Neural progenitor cell (in vitro differentiated cells): ENCODE measurements around the gene PSME3IP1. TPM values are rescaled to one million over a fixed set of nuclear protein-coding genes. Genes with fewer than 3 reads are reported as not detected.
A peak's percentile ranks its signal among the peaks of the same experiment; 100 is the strongest.

ENCODE experiments used
- DNase-seq: peaks from one replicate; pipeline ENCODE4 v3.0.0-alpha.2; 2016; ENCODE audit warnings: low spot score
- H2AFZ ChIP-seq: fragments of 200-600 bp; sonication (generic); replicated peaks from 2 replicates; pipeline ENCODE4 v1.6.1; 2016; ENCODE audit warnings: antibody characterized with exemption
- H3F3A ChIP-seq: fragments of 200-600 bp; sonication (generic); 2 replicates; pipeline ENCODE4 v1.6.1; 2016; ENCODE audit warnings: antibody characterized with exemption, low read depth
- H3K27ac ChIP-seq: fragments of 200-600 bp; sonication (generic); 2 replicates; pipeline ENCODE4 v1.5.1; 2016; ENCODE audit warnings: mild to moderate bottlenecking
- H3K27me3 ChIP-seq: fragments of 200-600 bp; sonication (generic); 2 replicates; pipeline ENCODE4 v1.6.1; 2016; ENCODE audit warnings: mild to moderate bottlenecking, moderate library complexity
- H3K36me3 ChIP-seq: fragments of 200-600 bp; sonication (generic); 2 replicates; pipeline ENCODE4 v1.5.1; 2016
- H3K4me1 ChIP-seq: fragments of 200-600 bp; sonication (generic); 2 replicates; pipeline ENCODE4 v1.6.1; 2016; ENCODE audit warnings: mixed run types
- H3K4me2 ChIP-seq: fragments of 200-600 bp; sonication (generic); 2 replicates; pipeline ENCODE4 v1.6.1; 2016
- H3K4me3 ChIP-seq: fragments of 200-600 bp; sonication (generic); 2 replicates; pipeline ENCODE4 v1.5.1; 2016
- H3K79me2 ChIP-seq: fragments of 200-600 bp; sonication (generic); 2 replicates; pipeline ENCODE4 v1.6.1; 2016; ENCODE audit warnings: low read depth
- H3K9ac ChIP-seq: fragments of 200-600 bp; sonication (generic); 2 replicates; pipeline ENCODE4 v1.6.1; 2016
- H3K9me3 ChIP-seq: fragments of 200-600 bp; sonication (generic); 2 replicates; pipeline ENCODE4 v1.5.1; 2016; ENCODE audit warnings: low read depth
- H4K20me1 ChIP-seq: fragments of 200-600 bp; sonication (generic); 2 replicates; pipeline ENCODE4 v1.6.1; 2016; ENCODE audit warnings: low read depth
- H3K27ac Mint-ChIP-seq: 3 replicates; pipeline ENCODE4 v1.8.0; 2021; ENCODE audit warnings: mixed read lengths
- H3K27me3 Mint-ChIP-seq: 2 replicates; pipeline ENCODE4 v1.8.0; 2022; ENCODE audit warnings: low read depth, mild to moderate bottlenecking, inconsistent platforms, moderate library complexity, mixed read lengths; ENCODE audit not compliant: insufficient read depth
- H3K36me3 Mint-ChIP-seq: 3 replicates; pipeline ENCODE4 v1.8.0; 2021; ENCODE audit warnings: mixed read lengths
- H3K4me1 Mint-ChIP-seq: 3 replicates; pipeline ENCODE4 v1.8.0; 2021; ENCODE audit warnings: mixed read lengths
- H3K4me3 Mint-ChIP-seq: 3 replicates; pipeline ENCODE4 v1.8.0; 2021; ENCODE audit warnings: mild to moderate bottlenecking, moderate library complexity, mixed read lengths
- H3K9me3 Mint-ChIP-seq: 3 replicates; pipeline ENCODE4 v1.8.0; 2020; ENCODE audit warnings: mixed read lengths
- EZH2 ChIP-seq: fragments of 200-600 bp; sonication (generic); IDR thresholded peaks from 2 replicates; pipeline ENCODE4 v1.6.1; 2017; ENCODE audit warnings: antibody characterized with exemption, mild to moderate bottlenecking, moderate library complexity
- EZH2phosphoT487 ChIP-seq: fragments of 200-600 bp; sonication (generic); IDR thresholded peaks from 2 replicates; pipeline ENCODE4 v1.6.1; 2017; ENCODE audit warnings: antibody characterized with exemption
- total RNA-seq: library from RNA; depleted of rRNA; stranded (reverse); fragments of >200 nt; gene quantifications from 2 replicates; pipeline ENCODE4 v1.2.3, GENCODE V29; 2015; ENCODE audit warnings: low replicate concordance
- TF ChIP-seq, protein P1 (sequence below): fragments of 200-600 bp; sonication (generic); IDR thresholded peaks from 2 replicates; pipeline ENCODE4 v1.5.1; 2017; ENCODE audit warnings: antibody characterized with exemption, mild to moderate bottlenecking

PSME3IP1 gene
- total RNA-seq, 1 donor from 2014 or later, result 184 TPM

DNA sequence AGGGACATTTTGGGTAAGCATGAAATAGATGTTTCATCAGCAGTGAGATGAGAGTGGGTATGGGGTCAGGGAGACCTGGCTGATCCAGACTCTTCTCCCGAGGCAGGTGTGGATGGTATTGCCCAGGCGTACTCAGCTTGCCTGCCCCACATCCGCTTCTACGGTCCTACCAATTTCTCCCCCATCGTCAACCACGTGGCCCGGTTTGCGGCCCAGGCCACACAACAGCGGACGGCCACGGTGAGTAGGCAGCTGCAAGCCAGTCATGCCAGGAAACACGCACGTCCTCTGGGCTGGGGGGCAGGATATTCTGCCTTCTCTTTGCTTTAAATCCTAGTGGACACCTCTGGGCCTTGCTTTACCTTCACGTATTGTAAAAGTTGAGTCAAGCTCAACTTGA is 48.8 kb downstream of the PSME3IP1 start:
- Histone ChIP-seq H3K4me1 (peaks cover 17% of the 10 kb centered on the region), H4K20me1 (no peaks in the 10 kb centered on the region)
- H3K9me3 Mint-ChIP-seq, result no peaks in the 10 kb centered on the region

GRCh38 chr16:57134982-57135381 is 50.9 kb downstream of the PSME3IP1 start:
- no peak overlapping the region for H3K4me3 ChIP-seq
- no peaks in the 10 kb centered on the region for H3K79me2 ChIP-seq
- DNase-seq, result no peak
- no peaks in the 10 kb centered on the region for H3K9me3 ChIP-seq
- H2AFZ ChIP-seq, result no peak overlapping the region
- Mint-ChIP-seq H3K4me1 (peaks cover 53% of the 10 kb centered on the region), H3K36me3 (peaks cover 12% of the 10 kb centered on the region), H3K27me3 (peaks cover 2% of the 10 kb centered on the region), H3K4me3 (no peak overlapping the region), H3K27ac (peak overlapping the region; percentile 90), H3K9me3 (no peaks in the 10 kb centered on the region)
- H3K27me3 ChIP-seq, result no peaks in the 10 kb centered on the region
- H3K9ac ChIP-seq, result no peak overlapping the region
- no peak for TF ChIP-seq EZH2phosphoT487
- no peak for TF ChIP-seq EZH2
- TF ChIP-seq, protein P1, sequence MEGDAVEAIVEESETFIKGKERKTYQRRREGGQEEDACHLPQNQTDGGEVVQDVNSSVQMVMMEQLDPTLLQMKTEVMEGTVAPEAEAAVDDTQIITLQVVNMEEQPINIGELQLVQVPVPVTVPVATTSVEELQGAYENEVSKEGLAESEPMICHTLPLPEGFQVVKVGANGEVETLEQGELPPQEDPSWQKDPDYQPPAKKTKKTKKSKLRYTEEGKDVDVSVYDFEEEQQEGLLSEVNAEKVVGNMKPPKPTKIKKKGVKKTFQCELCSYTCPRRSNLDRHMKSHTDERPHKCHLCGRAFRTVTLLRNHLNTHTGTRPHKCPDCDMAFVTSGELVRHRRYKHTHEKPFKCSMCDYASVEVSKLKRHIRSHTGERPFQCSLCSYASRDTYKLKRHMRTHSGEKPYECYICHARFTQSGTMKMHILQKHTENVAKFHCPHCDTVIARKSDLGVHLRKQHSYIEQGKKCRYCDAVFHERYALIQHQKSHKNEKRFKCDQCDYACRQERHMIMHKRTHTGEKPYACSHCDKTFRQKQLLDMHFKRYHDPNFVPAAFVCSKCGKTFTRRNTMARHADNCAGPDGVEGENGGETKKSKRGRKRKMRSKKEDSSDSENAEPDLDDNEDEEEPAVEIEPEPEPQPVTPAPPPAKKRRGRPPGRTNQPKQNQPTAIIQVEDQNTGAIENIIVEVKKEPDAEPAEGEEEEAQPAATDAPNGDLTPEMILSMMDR, result no peak
- H3F3A ChIP-seq, result no peaks in the 10 kb centered on the region
- H4K20me1 ChIP-seq, result no peaks in the 10 kb centered on the region
- H3K4me2 ChIP-seq, result no peak overlapping the region
- no peaks in the 10 kb centered on the region for H3K36me3 ChIP-seq
- peaks cover 17% of the 10 kb centered on the region for H3K4me1 ChIP-seq
- no peak overlapping the region for H3K27ac ChIP-seq

More for the DNA sequence above, 48.8 kb downstream of the PSME3IP1 start:
- no peak overlapping the region for H3K27ac Mint-ChIP-seq
- DNase-seq, result no peak
- peaks cover 12% of the 10 kb centered on the region for H3K36me3 Mint-ChIP-seq
- TF ChIP-seq EZH2 (no peak), EZH2phosphoT487 (no peak)
- TF ChIP-seq, protein P1, result no peak
- no peak overlapping the region for H3K4me2 ChIP-seq
- H3K27me3 Mint-ChIP-seq, result no peaks in the 10 kb centered on the region
- H3K36me3 ChIP-seq, result no peaks in the 10 kb centered on the region
- H3K9me3 ChIP-seq, result no peaks in the 10 kb centered on the region
- no peaks in the 10 kb centered on the region for H3K79me2 ChIP-seq
- H3K9ac ChIP-seq, result no peak overlapping the region
- H3K4me3 ChIP-seq, result no peak overlapping the region
- no peaks in the 10 kb centered on the region for H3K27me3 ChIP-seq
- peaks cover 39% of the 10 kb centered on the region for H3K4me1 Mint-ChIP-seq
- H3K27ac ChIP-seq, result no peak overlapping the region
- no peak overlapping the region for H3K4me3 Mint-ChIP-seq
- H2AFZ ChIP-seq, result no peak overlapping the region
- no peaks in the 10 kb centered on the region for H3F3A ChIP-seq

DNA sequence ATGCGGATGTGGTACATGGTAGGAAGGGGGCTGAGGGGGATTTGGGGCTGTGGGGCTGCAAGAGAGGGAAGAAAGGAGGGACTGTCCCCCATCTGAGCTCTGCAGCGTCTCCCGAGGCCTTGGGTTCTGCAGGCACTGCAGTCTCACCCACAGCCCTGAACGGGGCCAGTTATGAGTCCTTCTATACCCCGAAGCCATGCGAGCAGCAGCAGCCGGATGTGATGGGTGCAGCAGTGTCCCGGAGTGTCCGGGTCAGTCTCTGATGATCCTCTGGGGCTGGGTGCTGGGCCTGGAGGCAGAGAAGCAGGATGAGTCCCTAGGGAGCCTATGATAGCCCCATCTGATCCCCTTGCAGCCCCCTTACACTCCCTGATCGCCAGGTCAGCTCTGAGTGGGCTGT is 52.0 kb downstream of the PSME3IP1 start:
- Mint-ChIP-seq H3K4me1 (peaks cover 51% of the 10 kb centered on the region), H3K27me3 (peaks cover 2% of the 10 kb centered on the region)

More for the DNA sequence above, 52.0 kb downstream of the PSME3IP1 start:
- H3K36me3 Mint-ChIP-seq, result peaks cover 12% of the 10 kb centered on the region
- H3K9me3 Mint-ChIP-seq, result no peaks in the 10 kb centered on the region
- Histone ChIP-seq H3F3A (no peaks in the 10 kb centered on the region), H3K9me3 (no peaks in the 10 kb centered on the region), H4K20me1 (no peaks in the 10 kb centered on the region), H3K27me3 (no peaks in the 10 kb centered on the region), H3K4me3 (no peak overlapping the region), H3K9ac (no peak overlapping the region), H3K27ac (no peak overlapping the region), H3K36me3 (no peaks in the 10 kb centered on the region), H3K79me2 (no peaks in the 10 kb centered on the region), H2AFZ (no peak overlapping the region), H3K4me1 (peaks cover 17% of the 10 kb centered on the region), H3K4me2 (no peak overlapping the region)
- TF ChIP-seq, protein P1, result no peak
- TF ChIP-seq EZH2phosphoT487, result no peak
- TF ChIP-seq EZH2, result no peak
- no peak overlapping the region for H3K4me3 Mint-ChIP-seq
- peak overlapping the region; percentile 90 for H3K27ac Mint-ChIP-seq
- DNase-seq, result no peak
